Common myeloid progenitor, CD34-positive (primary cell): ENCODE measurements around the gene MACROD2.

Experiments used
- CTCF ChIA-PET: fragments of 350-600 bp; sonication (Branson Sonifier 250); formaldehyde crosslinking; loops from one replicate; lab custom pipeline; 2021; ENCODE audit warnings: antibody characterized with exemption; lab: Charles Lee
- POLR2A ChIA-PET: fragments of 350-600 bp; sonication (Branson Sonifier 250); formaldehyde crosslinking; loops from one replicate; lab custom pipeline; 2021; ENCODE audit warnings: antibody characterized with exemption; lab: Charles Lee
- DNase-seq, 3 donors: peaks; one replicate each; pipeline versions ENCODE4 v3.0.0 to v3.0.0-alpha.2; 2013
- H3K27ac ChIP-seq, 2 experiments: 1 replicate in 1 of 2; 2 replicates in 1 of 2; pipeline ENCODE4 v1.7.0; 2013; ENCODE audit warnings: inconsistent platforms in 2 of 2, low read length in 2 of 2, mild to moderate bottlenecking in 2 of 2, low read depth in 1 of 2, moderate library complexity in 1 of 2; ENCODE audit not compliant: severe bottlenecking in 2 of 2, insufficient read depth in 1 of 2, poor library complexity in 1 of 2
- H3K27me3 ChIP-seq, 5 experiments: replicated peaks in 2 of 5; 1 replicate in 3 of 5; 2 replicates in 2 of 5; pipeline versions ENCODE4 v1.6.1 to v1.7.0; 2013; ENCODE audit warnings: low read length in 4 of 5, mild to moderate bottlenecking in 2 of 5, moderate library complexity in 2 of 5, inconsistent platforms in 1 of 5; ENCODE audit not compliant: insufficient read depth in 5 of 5, control insufficient read depth in 4 of 5
- H3K36me3 ChIP-seq, 4 experiments: 1 replicate in 2 of 4; 2 replicates in 2 of 4; pipeline versions ENCODE4 v1.6.1 to v1.7.0; 2013; ENCODE audit warnings: low read length in 3 of 4, control low read depth in 1 of 4, mild to moderate bottlenecking in 1 of 4; ENCODE audit not compliant: control insufficient read depth in 4 of 4, insufficient read depth in 4 of 4
- H3K4me1 ChIP-seq, 4 experiments: 1 replicate in 3 of 4; 2 replicates in 1 of 4; pipeline versions ENCODE4 v1.6.1 to v1.7.1; 2013; ENCODE audit warnings: low read length in 3 of 4, mild to moderate bottlenecking in 3 of 4, control low read depth in 1 of 4, inconsistent platforms in 1 of 4, moderate library complexity in 1 of 4; ENCODE audit not compliant: control insufficient read depth in 4 of 4, insufficient read depth in 4 of 4; ENCODE audit errors: control extremely low read depth in 1 of 4
- H3K4me3 ChIP-seq, 7 experiments: 1 replicate in 4 of 7; 2 replicates in 3 of 7; pipeline versions ENCODE4 v1.5.1 to v1.7.0; 2013; ENCODE audit warnings: mild to moderate bottlenecking in 7 of 7, low read length in 6 of 7, moderate library complexity in 6 of 7, inconsistent platforms in 2 of 7, low read depth in 2 of 7, control low read depth in 1 of 7; ENCODE audit not compliant: insufficient read depth in 4 of 7, control insufficient read depth in 1 of 7; ENCODE audit errors: extremely low read depth in 1 of 7
- H3K9me3 ChIP-seq, 5 experiments: 1 replicate in 4 of 5; 2 replicates in 1 of 5; pipeline versions ENCODE4 v1.6.1 to v1.7.1; 2013; ENCODE audit warnings: low read length in 4 of 5, mild to moderate bottlenecking in 2 of 5, inconsistent platforms in 1 of 5, low read depth in 1 of 5, moderate library complexity in 1 of 5; ENCODE audit not compliant: control insufficient read depth in 4 of 5, insufficient read depth in 2 of 5; ENCODE audit errors: control extremely low read depth in 1 of 5
- WGBS: methylation state at CpG from one replicate; pipeline ENCODE4 v1.1.5; 2013; ENCODE audit not compliant: insufficient coverage; 5-methylcytosine and 5-hydroxymethylcytosine counted together

The MACROD2 gene

GRCh38 chr20:15487682-15488081, 1492.4 kb downstream of the MACROD2 start:
- WGBS = 100% methylated on average over 2 of the region's 2 CpGs
- H3K36me3 ChIP-seq = no peaks in the 10 kb centered on the region
- DNase-seq = no peak
- no peaks in the 10 kb centered on the region for H3K4me1 ChIP-seq
- no peaks in the 10 kb centered on the region for H3K27me3 ChIP-seq
- CTCF ChIA-PET = no interaction called here
- no peak overlapping the region for H3K27ac ChIP-seq
- no peak overlapping the region for H3K4me3 ChIP-seq
- POLR2A ChIA-PET = no interaction called here
- H3K9me3 ChIP-seq = peaks cover 0 to 1% (median 0%) of the 10 kb centered on the region in 5 experiments

- Histone ChIP-seq H3K4me1 (no peaks in the 10 kb centered on the region), H3K27me3 (no peaks in the 10 kb centered on the region), H3K9me3 (no peaks in the 10 kb centered on the region), H3K27ac (no peak overlapping the region), H3K36me3 (no peaks in the 10 kb centered on the region), H3K4me3 (no peak overlapping the region)
- WGBS = no CpG with 5 or more reads among the region's 1 CpG
- peak in 2 of 3 donors; percentile 1 to 2 for DNase-seq
- ChIA-PET CTCF (interaction anchor here (1.0 to 1.5 kb wide), 3 partner anchors 9 to 984 kb away, joined by 3 to 6 read pairs (median 3); no protein-coding TSS in a partner anchor), POLR2A (no interaction called here)
Measured at GRCh38 chr20:15491575-15491974, 1496.3 kb downstream of the MACROD2 start.

GRCh38 chr20:15494851-15495250, 1499.5 kb downstream of the MACROD2 start:
- CTCF ChIA-PET = interaction anchor here (0.7 kb wide), 1 partner anchor 96 kb away, joined by 3 read pairs; no protein-coding TSS in a partner anchor
- Histone ChIP-seq H3K4me1 (no peaks in the 10 kb centered on the region), H3K4me3 (no peak overlapping the region), H3K27ac (no peak overlapping the region), H3K36me3 (no peaks in the 10 kb centered on the region), H3K27me3 (no peaks in the 10 kb centered on the region), H3K9me3 (no peaks in the 10 kb centered on the region)
- POLR2A ChIA-PET = interaction anchor here (0.6 kb wide), 1 partner anchor 925 kb away, joined by 3 read pairs; no protein-coding TSS in a partner anchor
- WGBS = 100% methylated on average over 1 of the region's 2 CpGs
- DNase-seq = no peak

GRCh38 chr20:15496501-15497039, 1501.3 kb downstream of the MACROD2 start:
- no peak overlapping the region for H3K4me3 ChIP-seq
- no peak for DNase-seq
- ChIA-PET POLR2A (no interaction called here), CTCF (no interaction called here)
- H3K27ac ChIP-seq = no peak overlapping the region
- no peaks in the 10 kb centered on the region for H3K27me3 ChIP-seq
- 94% methylated on average over 2 of the region's 3 CpGs for whole genome bisulfite sequencing
- H3K36me3 ChIP-seq = no peaks in the 10 kb centered on the region
- no peaks in the 10 kb centered on the region for H3K9me3 ChIP-seq
- no peaks in the 10 kb centered on the region for H3K4me1 ChIP-seq

- Histone ChIP-seq H3K4me3 (no peak overlapping the region), H3K9me3 (no peaks in the 10 kb centered on the region), H3K27ac (no peak overlapping the region), H3K27me3 (no peaks in the 10 kb centered on the region), H3K36me3 (no peaks in the 10 kb centered on the region), H3K4me1 (no peaks in the 10 kb centered on the region)
- WGBS = no CpG with 5 or more reads among the region's 2 CpGs
- ChIA-PET CTCF (no interaction called here), POLR2A (no interaction called here)
- DNase-seq = no peak
Measured at GRCh38 chr20:15498926-15499325, 1503.6 kb downstream of the MACROD2 start.

GRCh38 chr20:15506311-15506710, 1511.0 kb downstream of the MACROD2 start:
- no peak overlapping the region for H3K4me3 ChIP-seq
- no peak for DNase-seq
- WGBS = 90% methylated on average over 4 of the region's 5 CpGs
- H3K36me3 ChIP-seq = no peaks in the 10 kb centered on the region
- no peaks in the 10 kb centered on the region for H3K27me3 ChIP-seq
- ChIA-PET CTCF (no interaction called here), POLR2A (no interaction called here)
- H3K9me3 ChIP-seq = no peaks in the 10 kb centered on the region
- H3K27ac ChIP-seq = no peak overlapping the region
- H3K4me1 ChIP-seq = no peaks in the 10 kb centered on the region

- 91% methylated on average over 2 of the region's 3 CpGs for WGBS
- CTCF ChIA-PET = no interaction called here
- POLR2A ChIA-PET = no interaction called here
Measured at GRCh38 chr20:15507151-15507550, 1511.8 kb downstream of the MACROD2 start.

More at GRCh38 chr20:15507151-15507550, 1511.8 kb downstream of the MACROD2 start:
- Histone ChIP-seq H3K36me3 (no peaks in the 10 kb centered on the region), H3K4me1 (no peaks in the 10 kb centered on the region), H3K27me3 (no peaks in the 10 kb centered on the region), H3K4me3 (no peak overlapping the region), H3K27ac (no peak overlapping the region), H3K9me3 (no peaks in the 10 kb centered on the region)
- DNase-seq = no peak
